MCF 10A (cell line): ENCODE measurements around the gene SYT1. TPM values are rescaled to one million over a fixed set of nuclear protein-coding genes. Genes with fewer than 3 reads are reported as not detected.

Experiments
- BruUV-seq: library from RNA; stranded (reverse); fragments of 400-500 nt; replicated peaks from 2 replicates; lab custom pipeline; 2021; lab: Mats Ljungman, UMichigan
- CTCF ChIA-PET: fragments of 300-600 bp; sonication (Branson Sonifier 250); formaldehyde crosslinking; extraction: SDS; loops from one replicate; lab custom pipeline; 2021; ENCODE audit warnings: antibody characterized with exemption, inconsistent platforms; lab: Yijun Ruan, JAX
- POLR2A ChIA-PET: fragments of 300-600, 350-650 bp; sonication (Branson Sonifier 250); formaldehyde crosslinking; extraction: SDS; loops from one replicate; lab custom pipeline; 2020; ENCODE audit warnings: antibody characterized with exemption, inconsistent platforms; lab: Yijun Ruan, JAX
- DNase-seq: peaks from one replicate; pipeline ENCODE4 v3.0.0-alpha.2; 2018; ENCODE audit not compliant: unreplicated experiment
- H3K27ac Mint-ChIP-seq: one replicate; pipeline ENCODE4 v1.8.0; 2022; ENCODE audit warnings: mild to moderate bottlenecking, low read depth, mixed read lengths; ENCODE audit not compliant: unreplicated experiment
- H3K27me3 Mint-ChIP-seq: one replicate; pipeline ENCODE4 v1.8.0; 2022; ENCODE audit warnings: mixed read lengths; ENCODE audit not compliant: insufficient read depth, unreplicated experiment
- H3K36me3 Mint-ChIP-seq: one replicate; pipeline ENCODE4 v1.8.0; 2022; ENCODE audit warnings: mild to moderate bottlenecking, moderate library complexity, mixed read lengths; ENCODE audit not compliant: insufficient read depth, unreplicated experiment
- H3K4me1 Mint-ChIP-seq: one replicate; pipeline ENCODE4 v1.8.0; 2022; ENCODE audit warnings: mixed read lengths; ENCODE audit not compliant: insufficient read depth, unreplicated experiment
- H3K4me3 Mint-ChIP-seq: one replicate; pipeline ENCODE4 v1.8.0; 2022; ENCODE audit warnings: mild to moderate bottlenecking, moderate library complexity, mixed read lengths; ENCODE audit not compliant: unreplicated experiment
- H3K9me3 Mint-ChIP-seq: one replicate; pipeline ENCODE4 v1.8.0; 2022; ENCODE audit warnings: mixed read lengths; ENCODE audit not compliant: unreplicated experiment
- intact Hi-C: fragments of 100-400 bp; cut with micrococcal nuclease; formaldehyde crosslinking; loops from 2 replicates; pipeline ENCODE4 v1.14.1; 2022
- total RNA-seq: library from RNA; stranded (reverse); gene quantifications from 2 replicates; pipeline ENCODE4 v1.2.3, GENCODE V29; 2022
- TF ChIP-seq, protein P1 (sequence below): fragments of 200-600 bp; IDR thresholded peaks from one replicate; pipeline ENCODE4 v1.8.0; 2022; ENCODE audit warnings: antibody characterized with exemption, mild to moderate bottlenecking; ENCODE audit not compliant: unreplicated experiment

The SYT1 gene
- total RNA-seq, 1 experiment from 2014 or later = 7.4 TPM

DNA sequence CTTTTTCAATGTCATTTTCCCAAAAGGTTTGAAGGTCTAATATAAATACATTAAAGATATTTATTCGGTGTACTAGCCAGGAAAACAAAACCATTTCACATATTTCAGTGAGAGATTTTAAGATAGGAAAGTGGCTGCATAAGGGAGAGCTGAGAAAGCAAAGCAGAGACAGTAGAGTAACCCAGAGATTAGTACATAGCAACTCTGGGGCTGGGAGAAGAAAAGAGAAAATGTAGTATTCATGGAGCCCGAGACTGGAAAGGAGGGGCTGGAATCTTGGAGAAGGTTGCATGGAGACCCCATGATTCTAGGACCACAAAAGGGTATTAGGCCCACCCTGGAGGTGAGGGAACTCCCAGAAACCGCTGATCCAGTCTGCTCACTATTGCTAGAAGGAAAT lies 589.2 kb downstream of the SYT1 start:
- Mint-ChIP-seq H3K27me3 (no peaks in the 10 kb centered on the region), H3K4me3 (peak overlapping the region; percentile 54), H3K36me3 (no peaks in the 10 kb centered on the region), H3K4me1 (peaks cover 38% of the 10 kb centered on the region), H3K27ac (peak overlapping the region; percentile 78), H3K9me3 (no peaks in the 10 kb centered on the region)
- no peak for DNase-seq
- BruUV-seq = no TSS peak
- ChIA-PET CTCF (interaction anchor here (0.5 to 3.6 kb wide), 3 partner anchors 34 to 372 kb away, joined by 3 to 24 read pairs (median 3); no protein-coding TSS in a partner anchor), POLR2A (interaction anchor here (0.9 to 3.0 kb wide), 4 partner anchors 9 to 349 kb away, joined by 3 to 20 read pairs (median 3); partner anchors contain the start of gene PAWR)
- intact Hi-C loops = no loop called here
- TF ChIP-seq, protein P1, sequence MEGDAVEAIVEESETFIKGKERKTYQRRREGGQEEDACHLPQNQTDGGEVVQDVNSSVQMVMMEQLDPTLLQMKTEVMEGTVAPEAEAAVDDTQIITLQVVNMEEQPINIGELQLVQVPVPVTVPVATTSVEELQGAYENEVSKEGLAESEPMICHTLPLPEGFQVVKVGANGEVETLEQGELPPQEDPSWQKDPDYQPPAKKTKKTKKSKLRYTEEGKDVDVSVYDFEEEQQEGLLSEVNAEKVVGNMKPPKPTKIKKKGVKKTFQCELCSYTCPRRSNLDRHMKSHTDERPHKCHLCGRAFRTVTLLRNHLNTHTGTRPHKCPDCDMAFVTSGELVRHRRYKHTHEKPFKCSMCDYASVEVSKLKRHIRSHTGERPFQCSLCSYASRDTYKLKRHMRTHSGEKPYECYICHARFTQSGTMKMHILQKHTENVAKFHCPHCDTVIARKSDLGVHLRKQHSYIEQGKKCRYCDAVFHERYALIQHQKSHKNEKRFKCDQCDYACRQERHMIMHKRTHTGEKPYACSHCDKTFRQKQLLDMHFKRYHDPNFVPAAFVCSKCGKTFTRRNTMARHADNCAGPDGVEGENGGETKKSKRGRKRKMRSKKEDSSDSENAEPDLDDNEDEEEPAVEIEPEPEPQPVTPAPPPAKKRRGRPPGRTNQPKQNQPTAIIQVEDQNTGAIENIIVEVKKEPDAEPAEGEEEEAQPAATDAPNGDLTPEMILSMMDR = no peak

DNA sequence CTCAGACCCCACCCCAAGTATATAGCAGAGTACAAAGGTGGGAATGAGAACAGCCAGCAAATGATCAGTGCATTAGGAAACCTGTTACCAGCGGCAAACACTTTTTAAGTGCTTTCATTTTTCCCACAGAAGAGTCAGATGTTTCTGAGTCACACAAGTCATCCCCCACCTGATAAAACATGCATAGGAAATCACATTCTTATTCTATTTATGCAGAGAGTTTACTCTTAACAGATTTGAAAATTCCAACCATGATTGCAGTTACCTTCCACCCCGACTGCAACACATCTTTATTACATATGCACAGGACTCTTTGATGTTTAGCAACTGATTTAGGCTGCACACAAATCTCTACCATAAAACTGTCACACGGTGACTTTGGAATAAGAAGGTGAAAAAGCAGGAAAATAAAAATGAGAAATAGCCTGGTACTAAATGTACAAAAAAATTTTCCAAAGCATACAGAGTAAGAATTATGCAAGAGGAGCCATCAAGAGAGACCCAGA lies 589.8 kb downstream of the SYT1 start:
- no peaks in the 10 kb centered on the region for H3K36me3 Mint-ChIP-seq
- TF ChIP-seq, protein P1 = no peak
- DNase-seq = peak; percentile 46
- CTCF ChIA-PET = interaction anchor here (1.0 to 3.6 kb wide), 2 partner anchors 35 to 94 kb away, joined by 3 to 24 read pairs; no protein-coding TSS in a partner anchor
- peak overlapping the region; percentile 78 for H3K27ac Mint-ChIP-seq
- POLR2A ChIA-PET = interaction anchor here (0.9 to 1.0 kb wide), 3 partner anchors 12 to 349 kb away, joined by 3 read pairs; no protein-coding TSS in a partner anchor
- intact Hi-C loops = no loop called here
- H3K27me3 Mint-ChIP-seq = no peaks in the 10 kb centered on the region
- H3K4me1 Mint-ChIP-seq = peaks cover 38% of the 10 kb centered on the region
- peak overlapping the region; percentile 54 for H3K4me3 Mint-ChIP-seq
- BruUV-seq = no TSS peak
- H3K9me3 Mint-ChIP-seq = no peaks in the 10 kb centered on the region

GRCh38 chr12:79455286-79455685 lies 590.7 kb downstream of the SYT1 start:
- POLR2A ChIA-PET = interaction anchor here (0.5 to 1.0 kb wide), 4 partner anchors 12 to 55 kb away, joined by 3 read pairs; no protein-coding TSS in a partner anchor
- H3K27ac Mint-ChIP-seq = peak overlapping the region; percentile 78
- TF ChIP-seq, protein P1 = no peak
- CTCF ChIA-PET = interaction anchor here (3.6 kb wide), 1 partner anchor 36 kb away, joined by 24 read pairs; no protein-coding TSS in a partner anchor
- peaks cover 38% of the 10 kb centered on the region for H3K4me1 Mint-ChIP-seq
- H3K27me3 Mint-ChIP-seq = no peaks in the 10 kb centered on the region
- intact Hi-C loops = no loop called here
- no TSS peak for BruUV-seq
- DNase-seq = peak; percentile 2
- H3K4me3 Mint-ChIP-seq = no peak overlapping the region
- H3K36me3 Mint-ChIP-seq = no peaks in the 10 kb centered on the region
- no peaks in the 10 kb centered on the region for H3K9me3 Mint-ChIP-seq

DNA sequence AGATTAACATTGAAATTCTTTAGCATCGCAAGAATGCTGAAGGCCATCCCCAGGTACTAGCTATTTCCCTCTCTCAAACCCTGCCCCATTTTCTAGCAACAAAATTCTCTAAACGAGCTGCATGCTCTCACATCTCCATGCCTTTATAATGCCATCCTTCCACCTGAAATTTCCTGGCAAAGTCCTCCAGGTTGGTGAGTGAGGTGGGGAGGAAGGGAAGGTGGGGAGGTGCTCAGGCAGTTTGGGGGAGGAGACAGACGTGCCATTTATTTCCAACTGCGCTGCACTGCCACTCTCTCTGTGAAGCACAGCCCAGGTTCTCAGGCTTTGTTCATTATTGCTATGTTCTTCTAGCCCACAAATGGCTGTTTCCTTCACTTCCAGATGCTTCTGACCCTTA lies 617.7 kb downstream of the SYT1 start:
- H3K4me1 Mint-ChIP-seq = no peaks in the 10 kb centered on the region
- DNase-seq = no peak
- peaks cover 8% of the 10 kb centered on the region for H3K9me3 Mint-ChIP-seq
- peak overlapping the region; percentile 72 for H3K27ac Mint-ChIP-seq
- TF ChIP-seq, protein P1 = no peak
- peaks cover 11% of the 10 kb centered on the region for H3K36me3 Mint-ChIP-seq
- POLR2A ChIA-PET = no interaction called here
- no peak overlapping the region for H3K4me3 Mint-ChIP-seq
- CTCF ChIA-PET = no interaction called here
- no TSS peak for BruUV-seq
- intact Hi-C loops = no loop called here
- H3K27me3 Mint-ChIP-seq = no peaks in the 10 kb centered on the region
